Measurements from ENCODE around the gene ARID4A.

DNA sequence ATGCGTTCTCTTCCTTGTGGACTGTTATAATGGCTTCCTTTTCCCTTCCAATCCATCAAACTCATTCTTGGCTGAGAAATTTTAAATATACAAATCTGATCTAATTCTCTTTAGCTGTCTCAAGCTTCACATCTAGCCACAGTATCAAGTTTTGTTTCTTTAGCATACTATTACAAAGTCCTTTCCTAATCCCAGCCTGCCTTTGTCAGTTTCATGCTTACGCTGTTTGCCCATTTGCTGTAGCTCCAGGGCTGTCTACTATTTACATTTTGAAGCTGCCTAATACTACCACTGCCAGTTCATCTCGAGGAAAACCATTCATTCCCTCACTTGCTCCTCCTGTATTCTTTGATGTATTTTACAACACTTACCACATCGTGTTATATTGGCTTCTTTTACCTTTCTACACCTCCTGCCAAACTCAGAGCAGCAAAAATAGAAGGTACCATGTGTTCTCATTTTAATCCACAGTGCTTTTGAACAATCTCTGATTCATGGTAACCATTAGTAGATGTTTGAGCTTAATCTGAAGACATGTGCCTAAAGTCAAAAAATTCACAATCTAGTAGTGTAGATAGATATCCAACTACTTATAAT, 42.9 kb downstream of the ARID4A start:
- TF ChIP-seq POLR2A (IDR thresholded peaks at IDR 0.05) = no peak
- TF ChIP-seq, protein P1, sequence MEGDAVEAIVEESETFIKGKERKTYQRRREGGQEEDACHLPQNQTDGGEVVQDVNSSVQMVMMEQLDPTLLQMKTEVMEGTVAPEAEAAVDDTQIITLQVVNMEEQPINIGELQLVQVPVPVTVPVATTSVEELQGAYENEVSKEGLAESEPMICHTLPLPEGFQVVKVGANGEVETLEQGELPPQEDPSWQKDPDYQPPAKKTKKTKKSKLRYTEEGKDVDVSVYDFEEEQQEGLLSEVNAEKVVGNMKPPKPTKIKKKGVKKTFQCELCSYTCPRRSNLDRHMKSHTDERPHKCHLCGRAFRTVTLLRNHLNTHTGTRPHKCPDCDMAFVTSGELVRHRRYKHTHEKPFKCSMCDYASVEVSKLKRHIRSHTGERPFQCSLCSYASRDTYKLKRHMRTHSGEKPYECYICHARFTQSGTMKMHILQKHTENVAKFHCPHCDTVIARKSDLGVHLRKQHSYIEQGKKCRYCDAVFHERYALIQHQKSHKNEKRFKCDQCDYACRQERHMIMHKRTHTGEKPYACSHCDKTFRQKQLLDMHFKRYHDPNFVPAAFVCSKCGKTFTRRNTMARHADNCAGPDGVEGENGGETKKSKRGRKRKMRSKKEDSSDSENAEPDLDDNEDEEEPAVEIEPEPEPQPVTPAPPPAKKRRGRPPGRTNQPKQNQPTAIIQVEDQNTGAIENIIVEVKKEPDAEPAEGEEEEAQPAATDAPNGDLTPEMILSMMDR (IDR thresholded peaks at IDR 0.05) = no peak
